HG03342 (cell line): Measurements from ENCODE around the gene BGN.

Experiments used
- ATAC-seq: cut with Tn5 transposase; IDR thresholded peaks from one replicate; pipeline ENCODE4 v1.9.1; 2021; ENCODE audit warnings: mild to moderate bottlenecking, moderate library complexity; ENCODE audit not compliant: unreplicated experiment

Gene BGN

GRCh38 chrX:153494541-153495361, at the start of gene BGN:
BGN (plus strand) TSS chrX:153494980; CDS start chrX:153504632, 9,652 bp downstream.
- no peak for ATAC-seq

GRCh38 chrX:153445106-153445855, 49.5 kb upstream of the BGN start:
- no peak for ATAC-seq

GRCh38 chrX:153445856-153446635, 48.7 kb upstream of the BGN start, which contains the start of gene TREX2:
TREX2 (minus strand) TSS chrX:153446056; CDS start chrX:153445430, 626 bp downstream.
- no peak for ATAC-seq

GRCh38 chrX:153446636-153446936, 48.2 kb upstream of the BGN start:
- no peak for ATAC-seq

GRCh38 chrX:153446950-153447580, 47.7 kb upstream of the BGN start:
- no peak for ATAC-seq

GRCh38 chrX:153447581-153447960, 47.2 kb upstream of the BGN start:
- ATAC-seq: no peak

GRCh38 chrX:153448556-153449367, 46.0 kb upstream of the BGN start:
- no peak for ATAC-seq

- ATAC-seq: no peak
Observed at GRCh38 chrX:153449368-153450113, 45.2 kb upstream of the BGN start.

- ATAC-seq: no peak
Observed at GRCh38 chrX:153450114-153450948, 44.4 kb upstream of the BGN start.

GRCh38 chrX:153450949-153451277, 43.9 kb upstream of the BGN start:
- ATAC-seq: no peak

GRCh38 chrX:153454901-153455550, 39.8 kb upstream of the BGN start:
- no peak for ATAC-seq

- no peak for ATAC-seq
Observed at GRCh38 chrX:153455571-153455970, 39.2 kb upstream of the BGN start.

GRCh38 chrX:153456161-153456560, 38.6 kb upstream of the BGN start:
- ATAC-seq: no peak

- ATAC-seq: no peak
Observed at GRCh38 chrX:153456704-153457103, 38.1 kb upstream of the BGN start.

GRCh38 chrX:153457136-153457825, 37.5 kb upstream of the BGN start:
- no peak for ATAC-seq

- ATAC-seq: no peak
Observed at GRCh38 chrX:153457827-153458466, 36.8 kb upstream of the BGN start.

GRCh38 chrX:153458476-153458875, 36.3 kb upstream of the BGN start:
- ATAC-seq: no peak
